ENCODE results near the gene UCKL1. TPM values are rescaled to one million over a fixed set of nuclear protein-coding genes. Genes with fewer than 3 reads are reported as not detected.

The UCKL1 gene
- polyA plus RNA-seq, 2 donors = 40.6 to 47.3 TPM

Other genes with a start within 250 kb of the UCKL1 start
- gene ARFRP1, start 248.4 kb downstream of the UCKL1 start, polyA plus RNA-seq = 10 to 100 TPM; 33.9 to 35.4 TPM
- 10 to 100 TPM; 24.4 to 38.9 TPM for gene ZGPAT, start 248.4 kb downstream of the UCKL1 start, polyA plus RNA-seq
- gene LIME1, start 219.8 kb downstream of the UCKL1 start, polyA plus RNA-seq = 10 to 100 TPM; 12.6 to 24.5 TPM
- 10 to 100 TPM; 43.8 to 77.5 TPM for gene SLC2A4RG, start 216.6 kb downstream of the UCKL1 start, polyA plus RNA-seq
- gene ZBTB46, start 125.2 kb downstream of the UCKL1 start, polyA plus RNA-seq = 1 to 10 TPM in 1 of 2 donors, under 1 TPM in 1; 0.68 to 1.0 TPM
- gene ABHD16B, start 94.9 kb downstream of the UCKL1 start, polyA plus RNA-seq = under 1 TPM; 0.42 to 0.92 TPM
- gene TPD52L2, start 91.1 kb downstream of the UCKL1 start, polyA plus RNA-seq = 100 to 1,000 TPM in 1 of 2 donors, 10 to 100 TPM in 1; 82.0 to 107 TPM
- 10 to 100 TPM; 42.9 to 59.4 TPM for gene DNAJC5, start 61.3 kb downstream of the UCKL1 start, polyA plus RNA-seq
- gene ZNF512B, start 13.5 kb upstream of the UCKL1 start, polyA plus RNA-seq = 10 to 100 TPM; 10.1 to 18.3 TPM
- 10 to 100 TPM in 1 of 2 donors, 1 to 10 TPM in 1; 9.4 to 13.1 TPM for gene SAMD10, start 23.2 kb upstream of the UCKL1 start, polyA plus RNA-seq
- gene PRPF6, start 24.7 kb upstream of the UCKL1 start, polyA plus RNA-seq = 10 to 100 TPM; 24.6 to 39.0 TPM
- under 1 TPM; 0.38 to 0.67 TPM for gene C20orf204, start 79.8 kb upstream of the UCKL1 start, polyA plus RNA-seq
- 1 to 10 TPM; 3.1 to 7.5 TPM for gene SOX18, start 93.2 kb upstream of the UCKL1 start, polyA plus RNA-seq
- gene TCEA2, start 106.8 kb upstream of the UCKL1 start, polyA plus RNA-seq = 10 to 100 TPM; 14.8 to 15.3 TPM
- 1 to 10 TPM; 5.0 to 8.7 TPM for gene RGS19, start 123.1 kb upstream of the UCKL1 start, polyA plus RNA-seq
- under 1 TPM; 0.13 to 0.14 TPM for gene OPRL1, start 123.7 kb upstream of the UCKL1 start, polyA plus RNA-seq
- gene LKAAEAR1, start 128.0 kb upstream of the UCKL1 start, polyA plus RNA-seq = under 1 TPM in 1 of 2 donors, not detected in 1; 0.09 TPM
- gene NPBWR2, start 151.1 kb upstream of the UCKL1 start, polyA plus RNA-seq = not detected
- not detected for gene MYT1, start 208.0 kb upstream of the UCKL1 start, polyA plus RNA-seq

Data from esophagus (tissue), 2 donors.